Inflammatory macrophage treated with lipopolysaccharide for 4 hours (primary cell): ENCODE results near the gene ZW10.
"Not testable (repeated sequence)": the region's sequence is repeated elsewhere in the genome, so short reads cannot be mapped to it uniquely, and the experiment has no call there.

ENCODE experiments used
- DNase-seq: peaks from one replicate; pipeline ENCODE4 v3.0.0-alpha.2; 2020

ZW10 gene

DNA sequence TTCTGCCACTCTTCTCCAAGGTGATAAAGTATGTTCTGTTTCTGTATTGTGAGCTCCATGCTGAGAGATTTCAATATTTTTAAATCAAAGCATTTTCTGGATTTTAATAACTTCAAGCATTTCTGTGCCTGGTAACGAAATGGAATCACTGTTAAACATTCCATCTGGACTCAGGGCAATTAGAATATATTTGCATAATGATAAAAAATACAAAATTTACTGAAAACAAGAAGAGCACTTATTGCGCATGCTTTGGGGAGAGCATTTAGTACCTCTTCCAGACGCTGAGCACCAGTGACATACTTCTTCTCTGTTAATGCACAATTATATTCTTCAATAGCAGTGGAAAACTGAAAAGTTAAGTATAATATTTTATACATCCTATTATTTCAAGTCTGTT is 13.3 kb downstream of the ZW10 start:
- no peak for DNase-seq

DNA sequence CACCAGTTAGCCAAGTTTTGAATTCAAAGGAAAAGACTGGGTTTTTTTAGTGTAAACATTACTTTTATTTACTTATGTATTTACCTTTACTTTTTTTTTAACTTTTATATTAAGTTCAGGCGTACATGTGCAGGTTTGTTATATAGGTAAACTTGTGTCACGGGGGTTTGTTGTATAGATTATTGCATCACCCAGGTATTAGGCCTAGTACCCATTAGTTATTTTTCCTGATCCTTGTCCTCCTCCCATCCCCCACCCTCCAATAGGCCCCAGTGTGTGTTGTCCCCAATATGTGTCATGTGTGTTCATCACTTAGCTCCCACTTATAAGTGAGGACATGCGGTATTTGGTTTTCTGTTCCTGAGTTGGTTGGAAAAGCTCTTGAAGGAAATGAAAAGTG is 20.6 kb downstream of the ZW10 start:
- no peak for DNase-seq

DNA sequence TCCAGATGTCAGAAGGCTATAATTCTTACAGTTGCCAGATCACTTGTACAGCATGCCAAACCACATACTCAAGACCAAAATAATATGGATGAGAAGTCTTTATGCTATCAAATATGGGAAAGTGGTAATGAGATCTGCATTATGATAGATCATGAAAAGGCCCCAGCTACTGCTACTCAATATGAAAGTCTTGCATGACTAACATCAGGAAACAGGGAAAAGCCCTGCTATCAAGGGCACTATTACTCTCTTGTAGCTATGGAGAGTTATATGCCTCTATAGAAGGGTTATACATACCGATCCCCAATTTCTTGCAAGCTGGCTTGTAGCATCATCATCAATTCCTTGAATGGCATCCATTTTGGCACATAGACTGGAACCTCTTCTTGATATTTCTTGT is 37.2 kb downstream of the ZW10 start:
- no peak for DNase-seq

DNA sequence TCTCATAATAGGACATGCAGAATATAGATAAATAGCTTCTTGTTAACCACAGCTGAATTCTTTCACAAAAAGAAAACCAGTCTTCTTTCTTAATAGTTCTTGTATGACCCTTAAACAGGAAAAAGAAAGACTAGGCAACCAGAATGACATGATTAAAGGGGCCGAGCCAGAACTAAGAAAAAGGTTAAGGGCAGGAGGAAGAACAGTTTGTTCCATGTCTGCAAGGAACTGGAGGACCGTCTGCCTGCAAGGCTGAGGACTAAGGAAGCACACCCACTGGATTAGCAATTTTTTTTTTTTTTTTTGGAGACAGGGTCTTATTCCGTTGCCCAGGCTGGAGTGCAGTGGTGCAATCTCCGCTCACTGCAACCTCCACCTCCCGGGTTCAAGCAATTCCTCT is 41.4 kb downstream of the ZW10 start:
- no peak for DNase-seq

DNA sequence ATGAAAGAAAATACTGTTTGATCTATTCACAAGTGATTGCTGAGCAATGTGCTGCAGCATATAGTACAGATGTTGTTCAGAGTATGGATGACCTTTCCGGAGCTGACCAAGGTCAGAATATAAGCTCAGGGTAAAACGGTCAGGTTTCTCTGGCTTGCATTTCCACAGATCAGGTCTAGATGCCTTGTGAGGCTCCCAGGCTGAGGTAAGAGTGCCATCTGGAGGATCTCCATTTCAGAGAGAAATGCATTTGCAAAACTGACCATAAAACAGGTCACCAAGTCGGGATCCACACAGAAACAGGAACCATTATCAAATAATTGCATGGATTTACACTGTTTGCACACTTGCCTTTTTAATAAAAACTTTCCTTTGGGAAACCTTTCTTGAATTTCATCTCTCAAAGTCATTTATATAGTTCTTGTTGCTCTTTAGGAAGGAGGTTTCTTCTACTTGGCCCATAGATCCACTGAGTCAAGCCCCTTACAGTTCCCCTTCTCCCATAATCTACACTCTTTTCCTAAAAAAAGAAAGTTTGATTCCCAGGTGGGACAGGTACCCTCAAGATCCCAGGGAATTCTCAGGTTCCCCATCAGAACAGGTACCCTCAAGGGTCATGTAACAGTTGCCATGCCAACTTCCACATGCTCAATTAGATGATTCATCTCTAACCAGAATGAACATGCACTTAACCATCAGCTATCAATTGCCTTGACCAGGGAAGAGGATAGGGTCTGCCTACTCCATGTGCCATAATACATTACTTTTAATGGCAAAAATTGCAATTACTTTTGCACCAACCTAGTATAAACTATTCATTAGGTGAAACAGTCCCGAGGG is 42.4 kb downstream of the ZW10 start:
- DNase-seq, result peak; percentile 53

DNA sequence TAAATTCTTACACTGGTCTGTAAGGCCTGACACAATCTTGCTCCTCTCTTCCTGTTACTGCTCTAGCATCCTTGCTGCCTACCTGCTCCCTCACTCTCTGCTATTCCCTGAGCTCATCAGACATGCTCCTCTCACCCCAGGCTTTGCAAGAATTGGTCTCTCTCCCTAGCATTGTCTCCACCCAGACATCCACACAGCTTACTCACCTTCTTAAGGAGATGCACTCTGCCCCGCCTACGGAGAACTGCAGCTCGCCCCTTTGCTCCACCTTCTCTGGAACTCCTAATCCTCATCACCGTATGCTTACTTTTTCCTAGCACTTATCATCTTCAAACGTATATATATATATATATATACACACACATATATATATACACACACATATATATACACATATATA is 44.0 kb downstream of the ZW10 start:
- no peak for DNase-seq

DNA sequence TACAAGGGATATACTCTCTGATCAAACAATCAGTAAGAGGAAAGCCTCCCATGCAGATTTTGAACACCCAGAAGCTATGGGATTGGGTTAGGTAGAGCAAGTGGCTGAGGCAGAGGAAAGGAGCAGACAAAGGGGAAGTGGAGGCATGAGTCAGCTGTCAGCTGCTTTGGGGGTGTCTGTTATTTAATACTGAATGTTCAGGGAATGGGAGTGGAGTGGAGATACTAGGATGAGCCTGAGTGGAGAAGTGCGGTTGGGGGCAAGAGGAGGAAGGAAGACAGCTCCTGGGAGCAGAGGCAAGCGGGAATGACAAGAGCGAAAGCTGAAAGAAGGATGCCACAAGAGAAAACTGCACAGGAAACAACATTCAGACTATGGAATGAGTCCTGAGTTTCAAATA is 44.7 kb downstream of the ZW10 start:
- DNase-seq, result peak; percentile 74

DNA sequence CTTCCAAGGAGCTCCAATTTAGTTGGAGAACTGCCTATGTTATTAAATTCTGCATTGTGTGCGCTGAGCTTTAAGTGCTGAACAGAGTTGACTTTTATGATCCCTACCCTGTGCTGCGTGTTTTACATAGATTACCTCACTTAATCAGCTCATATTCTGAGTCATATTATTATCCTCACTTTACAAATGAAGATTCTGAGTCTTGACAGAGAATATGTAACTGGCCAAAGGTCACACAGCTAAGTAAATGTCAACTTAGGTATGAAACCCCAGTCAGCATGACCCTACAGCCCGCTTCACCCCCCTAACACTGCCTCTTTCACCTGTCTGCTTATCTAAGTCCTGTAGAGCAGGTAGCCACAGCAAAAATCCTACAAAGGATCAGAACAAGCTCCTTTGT is 47.6 kb downstream of the ZW10 start:
- DNase-seq, result no peak

DNA sequence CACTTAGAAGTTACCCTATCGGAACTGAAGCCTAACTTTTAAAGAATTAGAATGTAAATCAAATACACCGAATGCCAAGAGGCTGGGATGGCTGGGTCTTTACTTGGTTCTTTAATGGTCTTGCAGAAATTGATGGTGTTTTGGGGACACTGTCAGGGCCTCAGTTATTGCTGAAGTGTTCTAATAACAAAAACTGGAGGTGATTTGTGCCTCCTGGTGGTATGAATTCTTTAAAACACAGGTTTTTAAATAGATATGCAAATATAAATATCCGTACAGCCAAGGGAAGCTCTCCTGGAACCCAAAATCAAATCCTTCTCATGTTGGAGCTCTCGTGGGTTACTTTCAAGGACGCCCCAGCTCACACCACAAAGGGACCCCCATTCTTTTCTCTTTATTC is 48.1 kb downstream of the ZW10 start:
- DNase-seq, result no peak

DNA sequence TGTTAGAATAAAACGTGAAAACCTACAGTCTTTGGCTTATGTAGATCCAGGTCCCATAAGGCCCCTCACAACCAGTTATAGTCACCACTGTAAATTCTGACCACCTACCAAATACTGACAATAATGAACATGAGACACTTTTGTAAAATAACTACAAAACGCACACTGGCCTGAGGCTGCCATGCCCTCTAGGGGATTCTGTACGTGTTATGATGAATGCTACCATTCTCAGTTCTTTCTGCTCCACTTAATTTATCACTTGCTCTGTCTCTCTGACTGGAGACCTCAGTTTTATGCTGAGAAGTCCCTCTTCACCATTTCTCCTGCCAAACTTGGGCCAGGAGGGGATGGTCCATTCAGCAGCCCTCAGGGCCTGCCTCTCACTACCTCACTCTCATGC is 48.7 kb downstream of the ZW10 start:
- DNase-seq, result no peak

DNA sequence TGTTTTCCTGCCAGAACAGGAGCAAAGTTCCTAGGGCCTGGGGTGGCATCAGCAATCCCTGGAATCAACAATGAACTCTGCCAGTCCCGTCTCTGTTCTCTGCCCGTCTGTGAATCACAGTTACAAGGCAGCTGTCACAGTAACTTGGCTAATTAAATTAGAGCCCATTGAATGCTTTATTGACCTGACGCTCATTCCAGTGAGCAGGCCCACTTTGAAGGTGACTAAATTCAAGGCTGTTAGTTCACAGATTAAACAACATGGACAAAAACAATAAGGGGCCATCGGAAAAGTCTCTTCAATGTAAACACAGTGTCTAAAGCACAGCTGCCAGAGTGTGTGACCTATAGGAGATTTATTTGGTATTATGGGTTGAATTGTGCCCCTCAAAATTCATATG is 49.7 kb downstream of the ZW10 start:
- no peak for DNase-seq

DNA sequence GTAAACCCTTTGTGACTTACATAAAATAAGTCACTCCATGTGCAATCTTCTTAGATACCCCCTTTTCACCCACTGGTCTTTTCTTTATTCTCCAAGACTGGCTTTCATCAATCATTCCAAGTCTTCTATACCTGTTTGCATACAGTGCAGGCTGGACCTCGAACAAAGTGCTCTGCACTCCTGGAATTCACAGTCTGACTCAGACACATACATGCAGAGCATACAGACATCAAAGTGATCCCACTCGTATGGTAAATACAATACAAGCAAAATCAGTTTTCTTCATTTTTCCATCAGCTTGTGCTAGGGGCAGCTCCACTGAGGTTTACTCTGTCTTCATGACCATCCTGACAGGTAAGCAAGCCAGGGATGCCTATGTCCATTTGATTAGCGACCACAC is 50.6 kb downstream of the ZW10 start:
- DNase-seq, result no peak

DNA sequence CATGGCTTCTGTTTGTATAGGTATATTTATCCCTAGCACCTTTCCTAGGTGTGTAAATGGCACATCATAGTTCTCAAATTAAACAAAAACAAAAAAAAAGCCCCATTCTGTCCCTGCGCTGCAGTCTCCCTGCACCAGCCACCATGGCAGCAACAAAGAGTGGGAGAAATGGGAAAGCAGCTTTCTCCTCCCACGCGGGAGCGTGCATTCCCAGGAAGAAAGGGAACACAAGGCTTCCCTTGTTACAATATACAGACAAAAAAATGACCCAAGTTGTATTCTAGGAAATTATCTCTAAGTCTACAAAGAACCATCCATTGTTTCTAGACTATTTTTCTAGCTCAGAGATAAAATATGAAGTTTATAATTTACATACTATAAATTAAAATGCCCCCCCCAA is 51.3 kb downstream of the ZW10 start:
- DNase-seq, result no peak

DNA sequence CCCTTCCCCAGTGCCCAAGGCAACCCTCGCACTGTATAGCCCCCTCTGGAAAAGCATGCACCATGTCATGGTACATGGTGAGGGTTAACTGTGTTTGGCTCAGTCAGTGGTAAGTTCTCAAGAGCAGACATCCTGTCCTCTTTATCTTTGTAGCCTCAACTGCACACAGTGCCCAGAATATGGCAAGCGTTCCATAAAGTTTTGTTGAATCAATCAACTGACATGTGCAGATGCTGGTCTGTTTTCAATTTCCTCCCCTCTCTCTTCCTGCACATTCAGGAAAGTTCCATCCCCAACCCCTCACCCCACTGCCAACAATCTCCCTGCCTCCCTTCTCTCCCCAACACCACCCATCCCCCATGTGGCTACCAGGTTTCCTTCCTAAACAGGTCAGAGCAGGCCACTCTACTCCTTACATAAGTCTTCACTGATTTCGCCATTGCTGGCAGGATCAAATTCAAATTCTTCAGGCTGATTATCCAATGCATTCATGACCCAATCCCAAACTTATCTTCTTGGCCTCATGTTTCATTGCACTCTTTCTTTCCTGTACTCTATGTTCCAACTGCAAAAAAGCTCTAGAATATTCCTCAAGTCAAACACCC is 51.9 kb downstream of the ZW10 start:
- no peak for DNase-seq

DNA sequence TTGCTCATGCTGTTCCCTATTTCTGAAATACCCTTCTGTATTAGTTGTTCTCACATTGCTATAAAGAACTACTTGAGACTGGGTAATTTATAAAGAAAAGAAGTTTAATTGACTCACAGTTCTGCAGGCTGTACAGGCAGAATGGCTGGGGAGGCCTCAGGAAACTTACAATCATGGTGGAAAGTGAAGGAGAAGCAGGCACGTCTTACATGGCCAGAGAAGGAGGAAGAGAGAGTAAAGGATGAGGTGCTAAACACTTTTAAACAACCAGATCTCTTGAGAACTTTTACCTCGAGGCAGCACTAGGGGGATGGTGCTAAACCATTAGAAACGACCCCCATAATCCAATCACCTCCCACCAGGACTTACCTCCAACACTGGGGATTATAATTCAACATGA is 53.0 kb downstream of the ZW10 start:
- DNase-seq, result not testable (repeated sequence)

DNA sequence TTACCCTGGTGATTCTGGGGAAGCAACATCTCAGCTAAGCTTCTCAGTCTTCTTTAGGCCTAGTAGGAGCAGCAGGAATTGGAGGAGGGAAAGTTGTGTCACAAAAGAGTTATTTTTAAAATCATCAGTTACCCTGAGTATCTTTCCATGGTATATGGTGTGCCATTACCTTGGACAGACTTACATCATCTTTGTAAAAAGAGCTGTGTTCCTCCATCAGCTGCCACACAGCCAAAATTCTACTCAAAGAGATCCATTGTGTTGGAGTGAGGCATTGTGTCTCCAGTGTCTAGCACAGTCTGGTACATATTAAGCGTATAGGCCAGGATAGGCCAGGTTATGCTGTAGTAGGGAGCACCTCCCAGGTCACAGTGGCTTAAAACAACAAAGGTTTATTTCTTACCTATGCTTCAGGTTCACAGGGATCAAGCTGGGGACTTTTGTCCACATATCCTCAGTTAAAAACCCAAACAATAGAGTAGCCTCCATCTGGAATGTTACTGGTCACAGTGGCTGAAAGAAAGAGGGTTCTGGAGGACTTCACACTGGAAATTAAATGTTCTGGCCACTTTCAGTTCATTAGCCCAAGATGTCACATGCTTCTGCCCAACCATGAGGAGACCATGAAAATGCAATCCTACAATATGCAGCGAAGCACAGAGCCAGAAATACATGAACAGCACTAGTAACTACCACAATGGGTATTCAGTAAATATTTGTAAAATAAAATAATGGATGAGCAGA is 57.4 kb downstream of the ZW10 start:
- DNase-seq, result no peak

DNA sequence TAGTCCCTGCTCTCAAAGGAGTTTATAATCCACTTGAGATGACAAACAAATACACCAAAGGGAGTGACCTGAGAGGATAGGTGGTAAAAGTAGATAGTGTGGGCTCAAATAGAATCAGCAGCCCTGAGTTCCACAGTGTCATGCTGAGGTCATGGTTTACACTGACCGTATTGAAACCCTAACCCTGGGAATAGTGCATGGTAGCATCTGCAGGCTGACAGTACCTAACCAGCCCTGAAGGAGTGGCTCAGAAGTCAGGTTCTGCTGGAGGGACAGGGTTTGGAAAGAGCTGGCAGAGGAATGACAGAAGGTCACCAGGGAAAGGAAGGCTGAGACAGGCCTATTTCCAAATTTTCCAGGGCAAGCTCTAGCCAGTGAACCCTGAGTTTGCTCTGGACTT is 58.2 kb downstream of the ZW10 start:
- no peak for DNase-seq

DNA sequence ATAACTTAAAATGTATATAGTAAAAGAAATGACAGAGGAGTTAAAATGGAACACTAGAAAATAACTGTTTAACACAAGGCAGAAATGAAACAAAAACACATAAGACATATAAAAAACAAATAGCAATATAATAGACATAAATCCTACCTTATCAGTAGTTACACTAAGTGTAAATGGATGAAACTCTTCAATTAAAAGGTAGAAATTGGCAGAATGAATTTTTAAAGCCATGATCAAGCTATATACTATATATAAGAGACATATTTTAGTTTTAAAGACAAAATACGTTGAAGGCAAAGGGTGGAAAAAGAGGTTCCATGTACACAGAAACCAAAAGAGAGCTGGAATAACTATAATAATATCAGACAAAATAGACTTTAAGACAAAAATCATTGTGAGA is 62.5 kb downstream of the ZW10 start:
- DNase-seq, result no peak

DNA sequence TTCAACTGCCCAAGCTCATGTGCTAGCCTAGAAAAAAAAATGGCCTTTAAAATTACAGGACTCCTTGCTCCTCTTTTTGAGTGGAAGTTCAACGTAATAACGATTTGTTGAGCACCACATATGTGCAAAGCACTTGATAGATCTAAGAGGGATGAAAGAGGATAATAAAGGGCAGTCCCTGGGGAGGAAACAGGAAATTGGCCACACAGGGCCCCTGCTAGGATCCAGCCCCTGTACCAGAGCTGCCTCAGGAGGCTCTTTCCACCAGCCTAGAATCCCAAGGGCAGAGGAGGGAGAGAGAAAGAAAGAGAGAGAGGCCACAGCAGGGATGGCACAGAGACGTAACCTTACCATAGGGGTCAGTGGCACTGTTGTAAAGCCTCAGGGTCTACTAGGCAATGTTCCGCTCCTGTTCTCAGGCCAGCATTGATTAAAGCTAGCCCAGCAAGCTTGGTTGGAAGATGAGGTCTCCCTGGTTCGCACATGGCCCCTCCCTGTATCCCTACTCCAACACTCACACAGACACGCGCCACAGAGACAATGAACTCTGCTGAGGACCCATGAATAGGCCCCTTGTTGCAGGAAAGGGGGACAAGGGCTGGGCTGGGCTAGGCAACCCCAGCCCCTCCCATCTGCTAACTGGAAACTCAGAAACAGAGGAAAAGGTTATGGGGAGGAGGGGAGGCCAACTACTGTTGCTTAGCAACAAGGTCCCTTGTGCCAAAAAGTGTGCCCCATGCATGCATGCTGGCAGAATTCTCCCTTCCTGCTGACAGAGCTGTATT is 67.4 kb downstream of the ZW10 start, which contains the start of gene TMPRSS5:
TSS of gene TMPRSS5 (minus strand) at position 438 of the 785 bp plus-strand sequence. CDS start at position 354, 84 bp downstream.
- DNase-seq, result no peak

DNA sequence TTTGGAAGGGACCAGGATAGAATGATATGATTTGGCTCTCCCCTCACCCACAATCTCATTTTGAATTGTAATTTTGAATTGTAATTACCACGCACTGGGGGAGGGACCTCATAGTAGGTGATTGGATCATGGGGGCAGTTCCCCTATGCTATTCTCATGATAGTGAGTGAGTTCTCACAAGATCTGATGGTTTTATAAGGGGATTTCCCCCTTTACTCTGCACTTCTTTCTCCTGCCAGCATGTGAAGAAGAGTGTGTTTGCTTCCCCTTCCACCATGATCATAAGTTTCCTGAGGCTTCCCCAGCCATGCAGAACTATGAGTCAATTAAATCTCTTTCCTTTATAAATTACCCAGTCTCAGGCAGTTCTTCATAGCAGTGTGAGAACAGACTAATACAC is 69.9 kb downstream of the ZW10 start:
- peak; percentile 51 for DNase-seq

DNA sequence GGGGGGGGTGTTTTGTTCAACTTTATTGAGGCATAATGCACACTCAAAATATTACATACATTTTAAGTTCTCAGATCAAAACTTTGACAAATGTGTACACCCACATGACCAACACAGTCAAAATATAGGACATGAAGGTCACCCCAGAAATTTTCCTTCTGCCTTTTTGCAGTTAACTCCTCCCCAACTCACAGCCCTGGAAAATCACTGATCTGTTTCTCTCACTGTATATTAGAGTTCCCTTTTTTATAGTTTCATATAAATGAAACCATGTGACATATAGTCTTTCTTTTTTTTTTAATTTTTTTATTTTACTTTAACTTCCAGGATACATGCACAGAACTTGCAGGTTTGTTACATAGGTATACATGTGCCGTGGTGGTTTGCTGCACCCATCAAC is 72.0 kb downstream of the ZW10 start:
- DNase-seq, result peak; percentile 7

DNA sequence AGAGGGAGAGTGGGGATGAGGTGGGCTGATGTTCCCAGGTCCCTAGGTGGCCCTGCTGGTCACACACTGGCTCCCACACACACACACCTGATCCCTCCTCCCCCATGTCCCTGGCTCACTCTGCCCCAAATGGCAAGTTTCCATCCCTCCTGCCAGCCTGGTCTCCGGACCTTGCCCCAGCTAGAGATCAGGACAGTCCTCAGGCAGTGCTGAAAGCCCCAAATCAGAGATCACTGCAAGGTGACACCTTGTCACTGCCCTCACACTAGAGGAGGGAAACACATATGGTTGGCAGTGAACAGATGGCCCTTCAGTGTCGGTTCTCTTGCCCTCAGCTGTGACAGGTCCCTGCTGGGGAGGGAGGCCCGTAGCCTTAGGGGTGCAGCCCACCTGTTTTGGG is 75.0 kb downstream of the ZW10 start:
- DNase-seq, result no peak

DNA sequence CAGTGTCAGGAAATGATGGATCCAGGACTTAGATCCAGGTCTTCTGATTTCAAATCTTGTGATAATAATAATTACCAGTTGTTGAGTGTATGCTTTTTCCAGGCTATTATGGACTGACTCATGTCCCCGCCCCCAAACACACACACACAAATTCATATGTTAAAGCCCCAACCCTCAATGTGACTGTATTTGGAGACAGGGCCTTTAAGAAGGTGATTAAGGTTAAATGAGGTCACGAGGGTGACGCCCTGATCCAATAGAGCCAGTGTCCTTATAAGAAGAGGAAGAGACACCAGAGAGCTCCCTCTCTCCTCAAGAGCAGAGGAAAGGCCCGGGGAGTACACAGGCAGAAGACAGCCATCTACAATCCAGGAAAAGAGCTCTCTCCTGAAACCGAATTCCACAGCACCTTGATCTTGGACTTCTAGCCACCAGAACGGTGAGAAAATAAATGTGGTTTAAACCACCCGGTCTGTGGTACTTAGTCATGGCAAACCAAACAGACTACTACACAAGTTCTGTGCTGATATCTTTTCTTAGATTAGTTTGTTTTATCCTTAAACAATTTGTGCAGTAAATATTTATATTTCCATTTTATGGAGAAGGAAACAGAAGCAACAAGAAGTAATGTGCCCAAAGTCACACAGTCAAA is 75.6 kb downstream of the ZW10 start:
- DNase-seq, result peak; percentile 20
